HL-60/S4 (cell line): Measurements from ENCODE around the gene LHX5.
"Not testable (repeated sequence)": the region's sequence is repeated elsewhere in the genome, so short reads cannot be mapped to it uniquely, and the experiment has no call there.

Experiments used
- in situ Hi-C: fragments of 300-500 bp; cut with MboI; formaldehyde crosslinking; loops from 2 replicates; pipeline ENCODE4 v1.14.3; 2022; ENCODE audit warnings: low sequenced_read_pairs

The LHX5 gene

DNA sequence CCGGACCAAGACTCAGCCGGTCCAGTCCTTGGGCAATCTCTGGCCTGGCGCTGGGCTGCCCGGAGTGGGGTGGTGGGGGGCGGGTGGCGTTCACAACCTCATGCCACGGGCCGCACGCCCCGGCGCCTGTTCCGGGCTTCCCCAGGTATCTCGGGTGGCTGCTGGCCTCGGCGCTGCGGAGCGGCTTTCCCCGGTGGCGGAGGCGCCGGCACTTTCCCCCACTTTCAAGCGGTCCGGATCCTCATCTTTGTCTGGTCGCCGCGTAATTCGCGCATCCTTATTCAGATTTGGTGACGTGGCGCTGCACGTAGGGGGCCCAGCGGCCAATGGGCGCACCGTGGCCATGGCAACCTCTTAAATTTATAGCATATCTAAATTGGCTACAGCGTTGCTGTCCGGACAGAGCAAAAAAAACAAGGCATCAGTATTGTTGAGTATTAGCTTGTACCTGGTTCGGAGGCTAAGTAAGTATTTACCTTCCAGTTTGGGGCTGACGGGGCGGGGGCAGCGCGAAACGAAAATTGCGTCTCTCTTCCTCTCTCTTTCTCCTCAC is at the start of gene LHX5:
Gene LHX5, minus strand, starts transcription at position 253 of the 553 bp plus-strand sequence. CDS start 373 bp downstream, outside the sequence.
- in situ Hi-C loops: no loop called here

DNA sequence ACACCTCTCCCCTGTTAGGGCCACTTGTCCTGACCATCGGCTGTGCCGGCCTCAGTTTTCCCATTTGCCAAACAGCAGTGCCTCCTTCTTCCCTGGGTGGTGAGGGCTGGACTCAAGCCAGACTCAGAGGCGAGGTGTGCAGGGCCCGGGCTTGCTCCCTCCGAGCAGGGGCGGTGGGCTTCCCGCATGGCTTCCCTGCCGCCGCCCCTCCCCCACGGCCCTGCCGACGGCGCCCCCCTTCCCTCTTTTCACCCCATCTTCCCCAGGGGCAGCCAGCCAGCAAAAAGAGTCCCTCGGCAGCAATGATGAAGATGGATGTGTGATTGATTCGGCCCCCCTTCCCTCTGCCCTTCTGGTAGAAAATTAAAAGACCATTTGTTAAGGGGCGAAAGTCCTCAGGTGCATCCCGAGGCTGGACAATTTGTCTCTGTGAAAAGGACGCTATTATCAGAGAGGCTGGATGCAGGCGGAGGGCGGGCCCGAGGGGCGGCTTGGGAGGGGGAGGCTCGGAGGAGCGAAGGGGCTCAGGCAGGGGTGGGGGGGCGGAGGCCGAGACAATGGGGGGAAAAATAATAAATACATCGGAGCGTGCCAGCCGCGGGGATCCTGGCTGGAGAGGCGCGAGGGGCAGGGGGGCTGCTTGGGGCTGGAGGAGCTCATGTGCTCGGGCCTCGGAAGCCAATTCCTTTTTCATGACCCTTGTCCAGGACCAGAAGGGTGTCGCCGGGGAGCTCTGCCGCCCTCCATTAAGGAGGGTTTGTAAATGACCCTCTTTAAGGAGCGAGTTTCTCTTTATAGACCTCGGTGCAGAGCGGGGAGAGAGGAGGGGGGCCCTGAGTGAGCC is 48.0 kb upstream of the LHX5 start:
- in situ Hi-C loops: no loop called here

DNA sequence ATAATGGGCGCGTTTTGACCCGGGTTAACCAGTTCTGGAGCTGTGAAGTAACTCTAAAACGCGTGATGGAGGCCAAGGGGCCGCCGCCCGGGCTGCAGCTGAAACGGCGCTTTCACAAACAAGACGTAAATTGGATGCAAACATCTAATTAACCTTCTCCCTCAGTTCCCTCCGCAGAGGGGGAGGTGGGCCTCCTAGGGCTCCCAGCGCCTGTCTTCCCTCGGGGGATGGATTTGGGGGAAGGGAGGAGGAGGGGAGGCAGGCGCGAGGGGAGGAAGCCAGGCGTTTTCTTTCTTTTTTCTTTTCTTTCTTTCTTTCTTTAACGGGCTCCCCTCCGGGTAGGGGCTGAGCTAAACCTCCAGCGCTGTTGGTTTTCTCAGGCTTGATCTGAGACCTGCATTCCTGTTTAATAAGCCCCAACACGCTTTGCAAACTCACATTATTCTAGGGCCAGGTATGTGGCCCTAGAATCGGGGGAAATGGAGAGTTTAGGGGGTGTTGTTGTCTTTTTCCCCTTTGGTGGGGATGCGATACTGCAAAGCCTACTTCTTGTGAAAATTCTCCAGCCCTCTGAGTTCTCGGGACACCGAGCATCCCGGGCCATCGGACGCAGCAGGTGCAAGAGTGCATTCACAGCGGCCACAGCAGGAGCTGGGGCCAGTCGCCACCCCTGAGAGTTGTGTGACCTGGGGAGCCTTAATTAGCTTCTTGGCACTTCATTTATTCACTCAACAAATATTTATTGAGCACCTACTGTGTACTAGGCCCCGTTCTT is 43.6 kb upstream of the LHX5 start:
- in situ Hi-C loops: no loop called here

DNA sequence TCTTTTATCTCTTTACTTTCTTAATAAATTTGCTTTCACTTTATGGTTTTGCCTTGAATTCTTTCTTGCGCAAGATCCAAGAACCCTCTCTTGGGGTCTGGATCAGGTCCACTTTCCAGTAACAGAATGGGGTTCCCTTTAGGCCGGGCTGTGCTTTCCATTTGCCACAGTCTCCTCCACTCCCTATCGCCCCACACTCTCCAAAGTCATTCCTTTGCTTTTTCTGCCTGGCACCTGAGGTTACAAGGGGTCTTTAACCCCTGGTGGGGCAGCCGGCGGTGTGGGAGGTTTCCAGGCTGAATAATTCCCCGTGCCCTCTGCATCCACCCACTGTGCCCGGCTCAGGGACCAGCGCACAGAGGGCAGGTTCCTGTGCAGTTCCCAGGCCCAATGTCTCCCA is 42.9 kb upstream of the LHX5 start:
- in situ Hi-C loops: no loop called here

DNA sequence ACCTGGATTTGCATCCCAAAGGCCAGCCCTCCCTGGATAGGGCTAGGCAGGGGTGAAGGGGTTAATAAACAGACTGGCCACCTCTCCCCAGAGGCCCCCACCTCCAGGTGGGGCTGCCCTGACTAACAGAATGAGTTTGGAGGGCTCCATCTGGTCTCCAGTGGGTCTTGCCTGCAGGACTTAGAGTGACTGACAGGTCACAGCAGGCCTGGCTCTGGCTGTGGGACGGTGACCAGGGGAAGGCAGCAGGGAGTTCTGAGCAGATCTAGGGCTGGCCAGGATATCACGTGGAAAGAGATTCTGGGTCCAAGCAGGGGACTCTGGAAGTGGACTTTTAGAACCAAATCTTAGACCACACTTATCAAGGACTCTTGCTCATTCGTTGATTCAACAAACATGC is 40.9 kb upstream of the LHX5 start:
- in situ Hi-C loops: no loop called here

DNA sequence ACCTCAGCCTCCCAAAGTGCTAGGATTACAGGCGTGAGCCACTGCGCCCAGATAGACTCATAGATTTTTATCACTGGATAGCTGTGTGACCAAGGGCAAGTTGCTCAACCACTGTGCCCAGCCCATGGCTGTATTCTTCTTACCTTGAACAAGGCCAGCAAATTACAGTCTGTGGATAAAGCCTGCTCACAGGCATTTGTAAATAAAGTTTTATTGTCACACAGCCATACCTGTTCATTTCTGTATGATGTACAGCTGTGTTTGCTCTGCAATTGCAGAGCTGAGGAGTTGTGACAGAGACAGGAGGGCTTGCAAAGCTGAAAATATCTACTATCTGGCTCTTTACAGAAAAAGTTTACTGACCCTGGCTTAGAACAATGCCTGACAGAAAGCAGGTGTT is 35.2 kb upstream of the LHX5 start:
- in situ Hi-C loops: no loop called here

DNA sequence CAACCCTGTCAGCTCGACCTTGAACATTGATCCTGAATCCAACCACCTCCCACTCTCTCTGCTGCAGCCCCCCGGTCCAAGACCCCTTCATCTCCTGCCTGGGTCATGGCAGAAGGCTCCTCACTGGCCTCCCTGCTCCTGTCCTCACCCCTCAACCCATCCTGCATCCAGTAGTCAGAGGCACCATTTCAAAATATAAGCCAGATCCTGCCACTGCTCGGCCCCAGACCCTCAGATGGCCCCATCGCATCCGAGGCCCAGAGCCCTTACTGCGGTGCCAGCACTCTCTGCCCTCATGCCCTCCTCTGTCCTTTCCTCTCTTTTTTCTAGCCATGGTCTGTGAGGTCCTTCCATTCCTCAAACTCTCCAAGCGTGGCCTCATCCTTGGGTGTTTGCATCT is 34.3 kb upstream of the LHX5 start:
- in situ Hi-C loops: no loop called here

DNA sequence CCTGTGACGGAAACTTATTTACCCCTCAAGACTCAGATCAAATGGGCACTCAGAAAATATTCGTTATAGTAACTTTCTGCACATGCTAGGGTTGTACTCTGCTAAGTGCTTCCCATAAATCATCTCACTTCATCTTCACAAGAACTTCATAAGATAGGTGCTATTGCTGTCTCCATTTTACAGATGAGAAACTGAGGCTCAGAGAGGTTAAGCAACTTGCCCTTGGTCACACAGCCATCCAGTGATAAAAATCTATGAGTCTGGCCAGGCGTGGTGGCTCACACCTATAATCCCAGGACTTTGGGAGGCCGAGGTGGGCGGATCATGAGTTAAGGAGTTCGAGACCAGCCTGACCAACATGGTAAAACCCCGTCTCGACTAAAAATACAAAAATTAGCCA is 33.2 kb upstream of the LHX5 start:
- in situ Hi-C loops: no loop called here

DNA sequence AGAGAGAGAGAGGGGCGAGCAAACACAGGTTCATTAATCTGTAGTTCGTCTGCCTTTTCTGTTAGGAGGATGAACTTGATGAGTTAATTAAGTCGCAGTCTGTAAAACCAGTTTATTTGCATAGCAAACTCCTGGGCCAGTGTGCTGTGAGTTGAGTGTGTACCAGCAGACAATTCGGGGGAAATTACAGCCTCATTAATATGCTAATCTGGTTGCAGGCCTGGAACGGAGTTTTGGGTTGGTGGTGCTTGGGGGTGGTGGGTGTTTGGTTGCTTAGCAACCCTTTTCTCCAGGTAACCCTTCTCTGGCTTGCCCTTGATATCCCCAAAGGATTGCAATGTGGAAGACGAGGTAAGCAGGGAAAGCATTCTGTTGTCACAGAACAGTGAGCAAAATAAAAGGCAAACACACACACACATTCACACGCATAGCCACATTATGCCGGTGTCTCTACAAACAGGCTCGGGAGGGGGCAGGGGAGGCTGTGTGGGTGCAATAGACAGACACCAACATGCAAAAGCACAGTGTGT is 29.2 kb upstream of the LHX5 start:
- in situ Hi-C loops: no loop called here

DNA sequence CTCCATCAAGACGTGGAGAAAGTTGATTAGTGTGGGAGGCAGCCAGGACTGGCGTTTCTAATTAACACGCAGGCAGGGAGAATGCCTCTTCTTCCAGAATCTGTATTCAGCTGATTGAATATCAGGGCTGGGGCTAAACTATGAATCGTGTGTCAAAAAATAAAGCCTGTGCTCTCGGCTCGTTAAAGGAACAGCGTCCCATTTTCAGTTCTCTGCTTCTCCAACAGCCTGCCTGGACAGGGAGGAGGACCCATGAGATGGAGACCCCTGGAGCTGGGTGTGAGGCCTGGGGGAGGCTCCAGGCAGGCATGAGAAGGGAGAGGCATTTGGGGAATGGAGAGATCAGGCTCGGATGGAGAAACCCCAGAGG is 28.6 kb upstream of the LHX5 start:
- in situ Hi-C loops: no loop called here

DNA sequence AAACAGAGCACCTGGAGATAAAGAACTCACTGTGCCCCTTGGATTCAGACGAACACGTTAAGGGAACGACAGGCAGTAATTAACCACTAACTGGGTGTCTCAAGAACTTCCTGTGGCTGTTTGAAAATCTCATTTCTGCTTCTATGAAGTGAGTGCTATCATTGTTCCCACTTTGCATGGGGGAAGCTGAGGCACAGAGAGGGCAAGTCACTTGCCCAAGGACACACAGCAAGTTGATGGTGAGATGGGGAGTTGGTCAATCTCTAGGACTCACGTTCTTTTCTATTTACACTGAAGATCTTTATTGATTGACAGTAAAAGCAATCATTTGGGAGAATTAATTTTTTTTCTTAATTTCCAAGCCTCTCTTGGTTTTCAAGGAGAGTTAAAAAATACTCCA is 26.8 kb upstream of the LHX5 start:
- in situ Hi-C loops: no loop called here

DNA sequence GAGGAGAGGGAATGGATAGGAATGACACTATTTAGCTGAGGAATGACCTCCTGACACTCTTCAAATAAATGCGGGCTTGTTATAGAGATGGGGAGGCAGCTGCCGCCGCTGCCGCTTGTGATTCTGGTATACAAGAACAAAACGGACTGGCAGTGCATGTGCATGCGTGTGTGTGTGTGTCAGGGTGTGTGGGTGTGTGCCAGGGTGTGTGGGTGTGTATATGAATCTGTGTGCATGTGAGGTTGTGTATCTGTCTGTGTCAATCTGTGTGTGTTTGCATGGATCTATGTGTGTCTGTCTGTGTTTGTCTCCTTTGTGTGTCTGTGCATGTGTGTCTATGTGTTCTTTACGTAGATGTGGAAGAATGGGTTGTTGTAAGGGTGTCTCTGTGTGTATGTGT is 26.0 kb upstream of the LHX5 start:
- in situ Hi-C loops: no loop called here

DNA sequence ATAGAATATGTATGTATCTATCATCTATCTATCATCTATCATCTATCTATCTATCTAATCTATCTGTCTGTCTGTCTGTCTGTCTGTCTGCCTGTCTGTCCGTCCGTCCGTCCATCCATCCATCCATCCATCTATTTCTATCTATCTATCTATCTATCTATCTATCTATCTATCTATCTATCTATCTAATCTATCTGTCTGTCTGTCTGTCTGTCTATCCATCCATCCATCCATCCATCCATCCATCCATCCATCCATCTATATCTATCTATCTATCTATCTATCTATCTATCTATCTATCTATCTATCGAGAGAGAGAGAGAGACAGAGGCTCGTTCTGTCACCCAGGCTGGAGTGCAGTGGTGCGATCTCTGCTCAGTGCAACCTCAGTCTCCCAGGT is 24.3 kb upstream of the LHX5 start:
- in situ Hi-C loops: not testable (repeated sequence)

DNA sequence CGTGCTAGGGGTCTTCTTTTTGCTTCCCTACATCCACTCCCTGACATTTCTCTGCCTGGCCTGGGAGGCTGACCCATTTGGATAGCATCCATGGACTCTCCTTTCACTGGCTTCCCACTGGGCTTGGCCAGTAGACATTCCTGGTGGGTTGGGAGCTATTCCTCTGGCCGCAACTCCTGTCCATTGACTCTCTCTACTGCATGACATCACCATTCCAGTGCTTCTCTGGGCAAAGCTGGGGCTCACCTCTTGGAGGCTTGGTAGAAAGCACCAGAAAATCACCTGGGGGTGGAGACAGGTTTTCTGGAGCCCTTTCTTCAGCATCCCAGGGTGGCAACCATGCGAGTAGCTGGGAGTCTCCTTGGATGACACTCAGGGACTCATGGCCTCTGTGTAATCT is 16.7 kb upstream of the LHX5 start:
- in situ Hi-C loops: no loop called here

DNA sequence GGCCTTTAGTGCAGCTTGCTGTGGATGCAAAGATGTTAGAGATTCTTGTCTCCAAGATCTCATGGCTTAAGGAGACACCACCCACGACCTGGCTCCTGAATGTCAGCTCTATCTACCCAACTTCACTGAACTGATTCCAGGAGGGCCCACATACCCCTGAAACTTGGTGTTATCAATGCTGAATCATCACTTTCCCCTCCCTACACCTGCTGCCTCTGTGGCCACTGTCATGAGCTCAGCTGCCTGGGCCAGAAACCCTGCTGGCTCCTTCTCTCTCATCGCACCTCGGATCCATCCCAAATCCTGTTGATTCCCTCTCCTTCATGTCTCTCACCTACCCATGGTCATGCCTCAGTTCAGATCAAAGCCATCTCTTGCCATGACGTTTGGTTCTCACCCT is 15.1 kb upstream of the LHX5 start:
- in situ Hi-C loops: no loop called here

DNA sequence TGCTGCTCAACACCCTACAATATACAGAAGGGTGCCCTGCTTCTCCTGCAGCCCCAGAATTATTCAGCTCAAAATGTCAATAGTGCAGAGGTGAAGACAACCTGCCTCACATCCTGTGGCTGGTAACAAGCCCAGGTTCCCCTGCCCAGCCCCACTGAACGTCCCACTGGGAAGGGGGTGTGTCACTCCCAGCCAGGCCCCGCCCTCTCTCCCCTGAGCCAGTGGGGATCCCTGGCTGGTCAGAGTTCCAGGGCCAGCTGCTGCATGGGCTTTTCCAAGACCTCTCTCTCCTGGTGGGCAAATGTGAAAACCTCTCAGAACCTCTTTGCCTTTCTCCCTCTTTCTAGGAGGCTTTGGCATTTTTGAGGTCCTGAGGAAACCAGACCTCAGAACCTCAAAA is 13.7 kb upstream of the LHX5 start:
- in situ Hi-C loops: no loop called here

DNA sequence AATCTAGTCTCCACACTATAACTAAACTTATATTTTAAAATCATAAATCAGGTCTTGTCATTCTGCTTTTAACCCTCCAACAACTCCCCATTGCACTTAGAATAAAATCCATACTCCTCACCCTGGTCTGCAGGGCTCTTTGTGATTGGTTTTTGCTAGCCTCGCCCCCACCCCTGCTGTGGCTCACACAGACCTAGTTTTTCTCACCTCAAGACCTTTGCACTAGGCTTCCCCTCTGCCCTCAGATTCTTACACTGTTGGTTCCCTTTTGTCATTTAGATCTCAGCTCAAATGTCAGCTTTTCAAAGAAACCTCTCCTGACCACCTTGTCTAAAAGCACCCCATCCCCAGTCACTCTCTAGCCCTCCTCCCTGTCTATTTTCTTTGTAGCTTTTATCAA is 10.7 kb upstream of the LHX5 start:
- in situ Hi-C loops: no loop called here

DNA sequence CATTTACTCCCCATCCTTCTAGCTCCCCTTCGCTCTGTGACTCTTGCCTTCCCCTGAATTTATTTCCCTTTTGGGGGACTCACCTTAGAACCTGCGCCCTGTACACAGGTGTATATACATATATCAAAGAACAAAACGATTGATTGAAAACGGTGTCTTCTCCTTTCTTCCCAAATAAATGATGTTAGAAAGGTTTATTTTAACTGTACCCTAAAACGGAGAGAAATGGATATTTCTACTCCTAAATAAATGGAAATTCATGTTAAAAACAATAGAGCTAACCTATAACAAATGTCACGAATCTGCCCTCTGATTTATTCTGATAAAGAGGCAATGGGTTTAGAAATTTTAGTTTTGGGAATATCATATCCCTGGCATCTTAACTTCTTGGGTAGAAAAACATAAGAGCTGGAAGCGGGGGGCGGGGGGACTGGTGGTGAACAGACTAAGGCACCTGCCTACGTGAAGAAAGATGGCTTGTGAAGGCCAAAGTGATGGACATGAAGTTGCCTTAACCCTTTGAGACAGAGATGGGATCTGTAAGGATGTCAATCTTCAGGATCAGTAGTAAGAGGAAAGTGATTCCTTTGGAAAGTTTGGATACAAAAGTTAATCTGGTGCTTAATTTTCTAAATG is 8.8 kb upstream of the LHX5 start:
- in situ Hi-C loops: no loop called here

DNA sequence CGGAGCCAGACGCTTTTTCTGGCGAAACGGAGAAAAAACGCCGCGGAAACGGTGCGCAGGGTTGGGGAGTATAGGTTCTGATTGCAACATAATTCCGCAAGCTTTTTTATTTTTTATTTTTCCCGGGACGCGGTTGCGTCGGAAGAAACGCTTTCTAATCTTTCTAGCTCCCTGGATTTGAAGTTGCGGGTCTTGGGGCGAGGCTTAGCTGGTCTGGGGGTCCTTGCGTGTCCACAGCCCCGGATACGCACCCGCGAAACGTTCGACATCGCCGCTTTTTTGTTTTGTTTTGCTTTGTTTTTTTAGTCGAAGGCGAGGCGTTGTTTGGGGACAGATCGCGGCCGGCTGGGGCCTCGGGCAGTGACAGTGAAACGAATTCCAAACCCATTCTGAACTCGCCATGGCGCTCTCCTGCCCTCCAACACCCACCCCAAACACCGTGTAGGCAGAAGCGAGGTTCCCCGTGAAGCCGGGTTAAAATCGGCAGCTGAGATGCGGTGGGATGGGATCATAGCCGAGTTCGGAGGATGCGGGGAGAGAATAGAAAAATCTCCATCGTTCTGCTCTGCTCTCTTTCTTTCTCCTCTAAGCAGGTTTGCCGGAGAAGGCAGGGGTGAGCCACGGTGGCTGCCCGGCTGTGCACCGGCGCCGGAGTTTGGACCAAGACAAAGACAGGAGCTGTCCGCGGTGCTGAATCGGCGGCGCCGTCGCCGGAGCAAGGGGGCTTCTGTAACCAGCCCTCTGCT is 8.1 kb upstream of the LHX5 start:
- in situ Hi-C loops: no loop called here

DNA sequence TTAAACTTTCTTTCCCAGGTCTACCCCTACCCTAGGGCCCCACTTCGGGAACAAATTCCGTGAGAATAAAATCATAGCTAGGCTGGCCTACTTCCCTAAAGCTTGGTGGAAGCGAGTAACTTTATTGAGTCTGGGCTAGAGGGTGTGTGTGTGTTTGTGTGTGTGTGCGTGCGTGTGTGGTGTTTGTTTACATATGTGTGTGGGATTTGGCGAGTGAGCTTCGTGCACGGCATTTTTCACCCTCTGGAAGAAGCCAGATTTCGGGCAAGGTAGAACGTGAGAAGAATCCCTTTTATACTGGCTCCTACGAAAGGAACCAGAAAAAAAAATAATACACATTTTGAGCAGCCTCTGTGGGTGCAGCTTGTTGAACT is 7.5 kb upstream of the LHX5 start:
- in situ Hi-C loops: no loop called here
